GM21423 (cell line): ENCODE results near the gene GLDN.

Source experiments
- ATAC-seq: cut with Tn5 transposase; IDR thresholded peaks from one replicate; pipeline ENCODE4 v1.9.1; 2021; ENCODE audit warnings: mild to moderate bottlenecking, moderate library complexity; ENCODE audit not compliant: unreplicated experiment

Gene GLDN

DNA sequence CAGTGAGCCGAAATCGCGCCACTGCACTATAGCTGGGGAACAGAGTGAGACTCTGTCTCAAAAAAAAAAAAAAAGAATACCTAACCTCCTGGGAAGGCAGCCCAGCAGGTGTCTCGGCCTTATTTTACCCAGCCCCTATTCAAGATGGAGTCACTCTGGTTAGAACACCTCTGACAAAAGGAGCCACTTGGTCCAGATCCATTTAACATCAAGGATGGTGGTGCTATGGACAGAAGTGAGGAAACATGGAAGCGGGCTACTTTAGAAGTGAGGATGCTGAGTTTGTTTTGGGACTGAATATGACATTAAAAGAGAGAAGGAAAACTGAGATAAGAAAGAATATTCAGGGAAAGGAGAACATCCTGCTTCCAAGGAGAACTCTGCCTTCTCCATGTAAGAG, 14.7 kb downstream of the GLDN start:
- no peak for ATAC-seq

DNA sequence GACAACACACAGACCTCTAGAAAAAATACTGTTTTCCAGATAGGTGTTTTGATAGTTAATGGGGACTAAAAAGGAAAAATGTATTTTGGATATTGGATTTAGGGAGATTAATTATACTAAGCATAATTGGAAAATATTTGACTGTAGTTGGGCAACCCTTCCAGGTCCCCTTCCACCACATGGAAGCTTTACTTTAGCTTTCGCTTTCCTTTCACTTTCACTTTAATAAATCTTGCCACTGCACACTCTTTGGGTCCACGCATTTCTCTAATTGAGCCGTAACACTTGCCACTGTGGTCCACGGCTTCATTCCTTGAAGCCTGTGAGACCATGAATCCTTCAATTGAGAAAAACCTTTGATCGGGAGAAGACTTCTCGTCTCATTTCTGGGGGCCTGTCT, 15.5 kb downstream of the GLDN start:
- no peak for ATAC-seq

DNA sequence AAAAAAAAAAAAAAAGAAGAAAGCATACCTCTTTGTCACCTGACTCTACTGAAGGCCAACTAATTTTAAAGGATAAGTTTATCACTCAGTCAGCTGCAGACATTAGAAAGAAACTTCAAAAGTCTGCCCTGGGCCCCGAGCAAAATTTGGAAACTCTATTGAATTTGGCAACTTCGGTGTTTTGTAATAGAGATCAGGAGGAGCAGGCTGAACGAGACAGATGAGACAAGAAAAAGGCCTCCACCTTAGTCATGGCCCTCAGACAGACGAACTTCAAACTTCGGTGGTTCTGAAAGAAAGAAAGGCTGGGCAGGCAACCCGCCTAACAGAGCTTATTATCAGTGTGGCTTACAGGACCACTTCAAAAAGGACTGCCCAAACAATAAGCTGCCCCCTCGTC, 18.5 kb downstream of the GLDN start:
- ATAC-seq, result no peak

DNA sequence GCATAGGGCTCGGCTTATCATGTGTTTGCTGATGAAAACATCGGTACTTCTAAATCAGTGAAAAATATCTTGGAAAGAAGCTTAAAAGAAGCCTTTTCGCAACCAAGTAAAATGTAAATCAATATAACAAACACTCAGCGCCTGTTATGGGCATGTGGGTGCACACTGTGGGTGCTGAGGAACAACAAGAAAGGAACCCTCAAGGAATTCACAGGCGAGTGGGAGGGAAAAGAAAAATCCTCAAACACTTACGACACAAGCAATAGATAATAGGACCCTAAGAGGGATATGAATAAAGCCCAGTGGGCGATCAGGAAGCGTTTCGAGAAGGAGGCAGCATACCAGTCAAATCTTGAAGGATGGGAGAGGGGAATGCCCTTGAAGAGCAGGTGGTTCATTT, 21.9 kb downstream of the GLDN start:
- no peak for ATAC-seq

DNA sequence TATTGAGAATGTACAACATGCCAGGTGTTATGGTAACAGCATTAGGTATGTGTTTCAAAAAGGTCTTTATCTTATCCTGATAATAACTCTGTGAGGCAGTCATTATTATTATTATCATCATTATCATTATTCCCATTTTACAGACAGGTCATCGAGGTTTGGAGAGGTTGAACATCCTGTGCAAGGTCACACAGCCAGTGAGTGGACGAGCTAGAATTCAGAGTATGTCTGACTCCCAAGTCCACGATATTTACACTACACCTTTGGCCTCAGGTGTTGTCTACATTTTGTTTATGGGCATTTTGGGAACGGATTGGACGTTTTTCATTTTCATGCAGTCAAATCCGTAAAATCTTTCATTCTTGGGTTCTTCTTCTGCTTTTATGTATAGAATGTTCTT, 24.0 kb downstream of the GLDN start:
- ATAC-seq, result no peak

DNA sequence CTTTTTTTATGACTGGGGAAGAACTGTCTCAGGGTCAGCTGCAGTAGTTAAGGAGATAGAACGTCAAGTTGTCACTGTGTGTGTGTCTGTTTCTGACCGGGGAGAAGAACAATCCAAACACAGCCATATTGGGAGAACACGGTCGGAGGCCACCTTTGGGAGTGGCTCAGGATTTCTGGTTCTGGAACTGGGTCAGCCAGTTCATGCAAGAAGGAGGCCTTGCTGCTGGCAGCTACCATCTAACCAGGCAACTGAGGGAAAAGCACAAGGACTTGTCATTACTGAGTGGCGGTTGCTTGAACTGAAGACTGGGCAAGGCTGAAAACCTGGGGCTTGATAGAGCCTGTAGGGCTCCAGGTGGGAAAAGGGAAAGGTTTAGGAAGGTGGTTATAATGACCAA, 24.6 kb downstream of the GLDN start:
- no peak for ATAC-seq

DNA sequence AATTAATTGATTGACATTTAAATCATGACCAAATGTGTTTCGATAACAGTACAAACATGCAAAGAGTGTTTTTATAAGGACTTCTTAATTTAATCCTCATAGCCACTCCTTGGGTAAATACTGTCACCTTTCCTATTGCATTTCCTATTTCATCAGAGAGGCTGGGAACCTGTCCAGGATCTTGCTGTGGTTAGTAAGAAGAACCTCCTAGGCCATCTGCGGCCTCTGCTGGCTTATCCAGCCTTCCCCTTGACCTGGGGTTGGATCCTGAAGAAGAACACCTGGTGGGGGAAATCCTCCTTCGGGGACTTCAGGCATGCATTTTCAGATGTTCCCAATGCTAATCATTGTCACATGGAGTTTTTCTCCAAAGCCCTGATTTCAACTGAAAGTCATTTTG, 25.5 kb downstream of the GLDN start:
- ATAC-seq, result no peak

DNA sequence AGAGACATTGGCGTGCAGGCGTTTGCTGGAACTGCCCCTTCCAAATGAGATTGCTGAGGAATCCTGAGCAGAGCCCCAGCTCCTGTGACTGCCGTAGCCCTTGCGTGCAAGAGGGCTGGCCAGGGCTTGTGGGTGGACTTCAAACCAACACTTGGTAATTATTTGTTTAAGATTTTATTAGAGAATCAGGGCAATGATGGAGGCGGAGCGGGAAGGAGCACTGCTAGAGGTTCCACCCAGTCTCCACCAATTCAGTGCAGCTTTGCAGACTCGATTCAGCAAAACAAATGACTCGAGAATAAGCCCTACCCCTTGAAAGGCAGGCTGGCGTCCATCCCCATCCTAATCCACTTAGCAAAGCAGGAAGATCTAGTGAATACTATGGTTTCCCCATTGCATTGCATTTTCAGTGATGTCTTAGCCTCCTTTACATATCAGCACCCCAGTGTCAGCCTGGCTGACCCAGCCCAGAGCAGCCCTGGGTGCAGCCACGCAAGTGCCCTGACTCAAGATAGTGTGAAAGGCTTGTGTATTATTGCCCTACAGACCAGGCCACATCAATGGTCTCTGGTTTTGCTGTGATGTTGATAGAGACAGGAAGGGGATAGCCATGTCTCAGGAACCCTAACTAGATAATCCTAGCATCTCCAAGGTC, 26.0 kb downstream of the GLDN start:
- ATAC-seq, result no peak

DNA sequence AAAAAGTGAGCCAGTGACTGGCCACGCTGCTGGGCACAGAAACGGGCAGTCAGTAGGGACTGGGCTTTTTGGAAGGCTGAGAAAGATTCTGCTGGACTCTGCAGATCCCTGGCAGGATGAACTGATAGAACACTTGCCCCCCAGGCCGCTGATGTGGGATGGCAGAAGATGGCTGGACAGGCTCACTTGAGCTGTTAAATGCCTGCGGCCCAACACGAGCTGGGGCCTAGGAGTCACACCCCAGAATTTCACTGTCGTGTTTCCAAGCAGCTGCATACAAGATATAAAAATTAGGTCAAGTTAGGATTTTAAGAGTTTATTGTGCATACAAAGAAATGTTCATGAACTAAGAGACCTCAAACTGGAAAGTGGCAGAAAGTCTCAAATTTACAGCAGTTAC, 26.9 kb downstream of the GLDN start:
- ATAC-seq, result no peak

DNA sequence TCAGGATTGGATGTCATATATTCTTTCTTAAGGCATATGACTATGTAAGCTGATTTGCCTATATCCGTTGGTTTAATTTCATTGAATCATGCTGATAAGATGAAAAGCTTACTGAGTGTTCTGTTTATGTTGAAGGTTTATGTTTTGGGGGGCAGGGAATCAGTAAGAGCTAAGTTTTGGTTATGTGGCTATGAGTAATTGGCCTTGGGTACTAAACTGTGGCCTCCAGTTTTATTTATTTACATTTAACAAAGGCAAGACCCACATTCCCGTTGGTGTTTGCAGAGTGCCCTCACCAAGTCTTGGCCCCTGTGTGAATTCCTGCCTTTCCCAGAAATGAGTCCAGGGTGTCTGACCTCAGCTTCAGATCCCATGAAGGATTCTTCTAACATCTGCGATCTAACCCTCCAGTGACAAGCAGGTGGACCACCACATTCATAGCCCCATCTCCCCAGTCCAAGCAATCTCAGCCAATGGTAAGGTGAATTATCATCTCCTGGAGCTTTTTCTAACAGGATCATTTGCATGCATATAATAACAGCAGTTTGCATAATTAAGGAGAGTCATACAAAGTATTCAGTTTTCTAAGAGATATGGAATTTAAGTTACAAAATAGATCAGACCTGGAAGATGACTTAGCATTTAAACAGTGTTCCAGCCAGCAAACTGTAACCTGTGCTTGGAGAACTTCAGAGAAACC, 27.4 kb downstream of the GLDN start:
- no peak for ATAC-seq

DNA sequence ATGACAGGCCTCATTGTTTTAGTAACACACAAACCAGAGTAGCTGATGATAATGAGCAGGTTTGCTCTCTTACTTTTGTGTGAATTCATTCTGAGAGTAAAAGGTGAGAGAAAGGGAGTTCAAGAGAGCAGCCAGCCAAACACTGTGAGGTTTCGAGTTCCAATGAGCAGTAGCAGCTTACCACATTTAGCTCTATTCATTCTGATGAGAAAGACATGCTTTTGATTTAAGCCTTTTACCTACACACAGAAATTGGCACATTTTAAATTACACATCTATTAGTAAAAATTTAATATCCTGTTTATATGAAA, 28.0 kb downstream of the GLDN start:
- ATAC-seq, result no peak

DNA sequence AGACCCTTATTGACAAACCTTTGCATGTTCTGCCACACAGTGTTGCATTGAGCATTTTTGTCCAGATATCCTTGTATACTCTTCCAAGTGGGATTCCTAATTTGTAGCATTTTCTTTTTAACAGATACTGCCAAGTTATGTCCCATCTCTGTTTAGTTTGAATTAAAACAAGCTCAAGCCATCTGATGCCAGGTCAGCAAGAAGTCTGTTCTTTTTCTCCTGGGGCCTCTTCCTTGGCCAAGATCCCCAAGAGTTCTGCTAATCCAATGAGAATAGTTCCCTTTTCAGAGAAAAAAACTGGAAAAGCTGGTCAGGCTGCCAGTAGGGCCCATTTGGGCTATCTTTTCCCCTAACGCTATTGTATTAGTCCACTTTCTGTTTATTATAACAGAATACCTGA, 29.8 kb downstream of the GLDN start:
- ATAC-seq, result no peak

DNA sequence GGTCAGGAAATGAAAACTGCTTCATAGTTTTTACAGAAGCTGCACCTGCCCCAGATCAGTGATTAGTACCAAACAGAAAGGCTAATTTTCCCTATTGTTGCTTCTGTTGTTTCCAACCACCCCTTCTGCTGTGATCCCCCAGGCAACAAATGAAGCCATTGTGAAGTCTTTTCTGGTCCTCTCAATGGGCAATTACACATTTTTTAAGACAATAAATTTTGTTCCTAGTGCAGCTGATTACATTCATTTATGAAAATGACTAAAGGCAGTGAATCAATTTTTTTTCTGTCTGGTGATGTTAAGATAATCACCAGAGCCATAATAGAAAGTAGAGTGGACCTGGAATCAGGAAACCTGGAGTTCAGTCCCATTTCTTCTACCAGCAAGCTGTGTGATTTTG, 32.7 kb downstream of the GLDN start:
- no peak for ATAC-seq

DNA sequence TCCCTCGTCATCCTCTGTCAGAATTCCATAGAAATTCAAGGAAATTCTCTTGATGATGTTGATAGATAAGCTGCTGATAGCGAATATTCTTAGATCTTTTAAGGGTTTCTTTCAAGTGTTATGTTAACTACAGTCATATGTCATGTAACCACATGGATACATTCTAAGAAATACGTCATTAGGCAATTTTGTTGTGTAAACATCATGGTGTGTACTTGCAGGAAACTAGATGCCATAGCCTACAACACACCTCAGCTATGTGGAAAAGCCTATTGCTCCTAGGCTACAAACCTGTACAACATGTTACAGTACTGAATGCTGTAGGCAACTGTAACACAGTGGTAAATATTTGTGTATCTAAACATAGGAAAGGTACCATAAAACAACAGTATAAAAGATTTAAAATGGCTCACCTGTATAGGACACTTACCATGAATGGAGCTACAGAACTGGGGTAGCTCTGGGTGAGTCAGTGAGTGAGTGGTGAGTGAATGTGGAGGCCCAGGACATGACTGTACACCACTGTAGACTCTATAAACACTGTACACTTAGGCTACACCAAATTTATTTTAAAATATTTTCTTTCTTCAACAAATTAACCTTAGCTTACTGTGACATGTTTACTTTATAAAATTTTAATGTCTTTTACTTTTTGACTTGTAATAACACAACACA, 34.6 kb downstream of the GLDN start:
- no peak for ATAC-seq

DNA sequence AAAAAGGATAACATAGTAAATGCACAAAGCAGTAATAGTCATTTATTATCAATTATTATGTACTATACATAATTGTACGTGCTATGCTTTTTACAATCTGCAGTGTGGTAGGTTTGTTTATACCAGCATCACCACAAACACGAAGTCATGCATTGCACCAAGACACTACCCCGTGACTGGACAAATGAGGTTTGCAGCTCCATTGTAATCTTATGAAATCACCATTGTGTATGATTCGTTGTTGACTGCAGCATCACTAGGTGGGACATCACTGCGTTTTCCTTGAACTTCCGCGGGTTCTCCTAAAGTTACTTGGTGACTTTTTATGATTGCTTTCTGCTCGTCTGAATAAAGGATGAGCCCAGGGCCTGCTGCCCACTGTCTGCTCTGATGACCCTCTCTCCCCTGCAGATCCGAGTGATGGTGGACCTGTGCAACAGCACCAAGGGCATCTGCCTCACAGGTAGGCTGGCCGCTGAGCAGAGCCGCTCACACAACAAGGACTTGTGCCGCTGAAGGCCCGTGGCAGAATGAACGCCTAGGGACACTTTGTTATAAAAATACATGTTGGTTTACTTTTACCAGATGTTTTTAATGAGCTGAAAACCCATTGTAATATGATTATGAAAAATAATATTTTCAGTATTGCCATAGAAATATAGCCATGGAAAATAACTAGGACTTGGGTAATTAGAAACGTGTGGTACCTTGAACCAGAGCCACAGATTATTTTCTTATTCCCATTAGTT, 35.8 kb downstream of the GLDN start:
- no peak for ATAC-seq

DNA sequence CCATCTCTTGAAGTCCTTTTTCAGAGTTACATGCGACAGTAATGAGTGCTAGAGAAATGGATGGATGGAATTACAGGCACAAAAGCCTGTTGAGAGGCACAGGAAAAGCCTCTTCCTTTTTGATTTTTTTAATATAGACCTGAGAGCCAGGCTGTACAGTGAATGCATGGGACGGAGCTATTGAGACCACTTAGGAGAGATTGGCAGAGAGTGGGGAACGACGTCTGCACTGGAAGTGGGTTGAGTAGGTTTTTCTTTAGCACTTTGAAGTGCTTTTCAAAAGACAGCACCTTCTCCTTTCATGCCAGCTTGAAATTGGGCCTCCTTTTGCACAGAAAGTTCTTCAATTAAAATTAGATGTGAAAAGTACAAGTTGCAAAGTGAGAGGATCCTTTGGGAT, 37.0 kb downstream of the GLDN start:
- no peak for ATAC-seq

DNA sequence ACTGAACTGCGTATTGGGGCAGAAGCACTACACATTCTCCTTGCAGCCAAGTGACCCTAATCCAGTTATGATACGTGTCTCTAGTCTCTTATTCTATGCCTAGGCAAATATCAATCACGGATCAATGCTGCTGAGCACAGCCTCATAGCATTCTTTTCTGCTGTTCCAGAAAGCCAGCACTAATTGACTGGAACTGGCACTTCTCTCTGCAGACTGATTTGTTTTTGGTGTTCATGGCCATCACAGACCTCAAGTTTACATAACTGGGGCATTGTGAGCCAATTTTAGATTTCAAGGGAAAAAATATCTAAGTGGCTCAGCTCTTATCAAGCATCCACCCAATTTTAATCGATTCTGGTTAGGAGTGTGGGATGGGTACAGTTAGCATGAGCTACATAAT, 37.9 kb downstream of the GLDN start:
- ATAC-seq, result no peak

DNA sequence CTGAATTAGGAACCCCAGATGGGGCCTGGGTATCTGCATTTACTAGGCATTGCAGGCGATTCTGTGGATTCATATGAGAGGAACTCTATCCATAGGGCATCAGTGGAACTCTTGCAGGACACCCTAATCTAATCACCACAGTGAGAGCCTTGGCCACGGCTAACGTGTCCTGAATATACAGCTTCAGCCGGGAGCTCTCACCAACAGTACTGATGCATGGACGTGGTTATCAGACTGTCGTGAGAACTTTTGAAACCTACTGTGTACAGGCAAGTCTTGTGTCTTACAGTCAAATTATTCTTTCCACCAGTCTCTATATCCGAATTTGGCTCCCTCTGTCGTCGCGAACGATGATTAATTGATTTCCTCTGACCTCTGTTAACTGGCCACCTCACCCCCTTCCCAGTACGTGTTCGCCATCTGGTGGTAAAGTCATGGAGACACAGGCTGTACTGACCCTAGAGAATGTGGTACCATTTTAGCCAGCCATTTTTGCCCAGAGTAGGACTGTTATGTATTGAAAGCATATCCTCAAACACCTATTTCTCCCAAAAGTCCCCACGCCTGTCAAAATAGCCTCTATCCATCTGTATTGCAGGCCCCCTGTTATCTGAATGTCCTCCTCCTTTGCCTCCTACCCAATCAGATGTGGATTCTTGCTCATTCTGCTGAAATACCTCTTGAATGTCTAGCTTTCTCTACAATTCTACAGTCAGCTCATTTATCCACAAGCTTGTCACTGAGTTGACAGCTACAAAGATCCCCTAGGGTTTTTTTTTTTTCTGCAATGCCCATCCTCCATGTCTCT, 39.7 kb downstream of the GLDN start:
- peak; percentile 80 for ATAC-seq

DNA sequence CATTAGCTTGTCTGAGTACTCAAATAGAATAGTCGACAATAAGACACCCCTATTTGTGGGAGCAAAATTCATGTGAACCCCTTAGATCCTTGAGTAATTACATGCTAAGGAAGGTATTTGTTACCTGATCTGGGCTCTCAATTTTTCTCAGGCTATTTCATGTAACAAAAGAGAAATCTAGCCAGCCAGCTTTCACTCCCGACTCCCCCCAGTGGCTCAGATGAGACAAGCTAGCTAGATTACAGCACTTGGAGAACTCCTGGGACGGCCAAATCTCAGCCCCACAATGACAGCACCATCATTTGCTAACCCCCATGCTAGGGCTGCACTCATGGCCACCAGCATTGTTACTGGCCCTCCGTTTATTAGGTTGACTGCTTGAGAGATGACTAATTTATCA, 41.3 kb downstream of the GLDN start:
- ATAC-seq, result no peak

DNA sequence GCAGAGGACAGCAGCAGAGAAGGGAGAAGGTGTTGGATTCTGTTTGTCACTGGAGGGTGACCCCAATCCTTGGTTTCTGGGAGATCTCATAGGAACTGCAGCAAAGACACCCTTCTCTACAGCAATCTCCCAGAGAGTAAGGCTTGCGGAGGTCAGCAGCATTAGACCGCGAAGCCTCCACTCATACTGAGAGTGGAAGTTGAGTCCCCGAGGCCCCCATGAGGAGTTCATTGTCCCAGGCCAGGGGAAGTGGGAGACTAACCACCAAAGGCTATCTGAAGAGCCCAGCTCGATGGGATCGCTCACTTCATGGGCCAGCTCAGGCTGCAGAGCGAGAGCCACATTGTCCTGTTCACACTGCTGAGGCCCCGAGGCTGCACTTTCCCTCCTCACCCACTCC, 44.6 kb downstream of the GLDN start:
- no peak for ATAC-seq

DNA sequence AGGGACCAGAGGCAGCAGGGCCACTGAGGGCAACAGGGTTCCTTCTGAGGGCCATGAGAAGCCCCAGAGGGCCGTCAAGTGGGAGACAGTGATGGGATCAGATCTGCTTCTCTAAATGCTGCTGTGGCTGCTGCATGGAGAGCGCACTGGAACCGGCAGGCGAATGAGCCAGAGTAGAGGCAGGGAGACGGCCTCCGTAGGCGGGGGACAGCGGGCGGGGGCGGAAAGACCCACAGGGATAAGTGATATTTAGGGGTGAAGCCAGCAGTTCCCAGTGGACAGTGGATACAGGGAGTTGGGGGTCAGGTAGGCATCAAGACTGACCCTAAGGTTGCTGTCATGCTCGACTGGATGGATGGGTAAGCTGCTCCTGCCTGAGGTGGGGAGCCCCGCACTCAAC, 45.0 kb downstream of the GLDN start:
- no peak for ATAC-seq
